Ovary (tissue), 9 donors: Measurements from ENCODE around the gene KIF26B. TPM values are rescaled to one million over a fixed set of nuclear protein-coding genes. Genes with fewer than 3 reads are reported as not detected.
"Not testable (repeated sequence)": the region's sequence is repeated elsewhere in the genome, so short reads cannot be mapped to it uniquely, and the experiment has no call there.

ENCODE experiments used
- DNase-seq, 5 donors: peaks; one replicate each; pipeline ENCODE4 v3.0.0-alpha.2; 2019 to 2020
- H3K27ac ChIP-seq, 2 donors: fragments of 200-600 bp; one replicate each; pipeline versions ENCODE4 v1.5.1 to v1.8.0; 2019 to 2022
- H3K27me3 ChIP-seq: fragments of 200-600 bp; one replicate; pipeline ENCODE4 v1.8.0; 2022
- H3K36me3 ChIP-seq: fragments of 200-600 bp; sonication (generic); one replicate; pipeline ENCODE4 v1.5.1; 2019
- H3K4me1 ChIP-seq: one replicate; pipeline ENCODE4 v1.8.1; 2013; ENCODE audit warnings: mild to moderate bottlenecking, moderate library complexity; ENCODE audit not compliant: insufficient read depth
- H3K4me3 ChIP-seq: fragments of 200-600 bp; sonication (generic); one replicate; pipeline ENCODE4 v1.5.1; 2017
- H3K9me3 ChIP-seq, 2 donors: fragments of 200-600 bp in 1 of 2; sonication (generic) in 1 of 2; one replicate each; pipeline versions ENCODE4 v1.5.1 to v1.8.1; 2013 to 2019; ENCODE audit warnings: mild to moderate bottlenecking in 1 of 2, moderate library complexity in 1 of 2
- CTCF ChIP-seq, 3 donors: fragments of 450-650 bp in 2 of 3; fragments of 200-600 bp in 1 of 3; IDR thresholded peaks; one replicate each; pipeline versions ENCODE4 v1.5.1 to v1.8.0; 2016 to 2022; ENCODE audit warnings: antibody characterized with exemption in 3 of 3, mild to moderate bottlenecking in 1 of 3
- EP300 ChIP-seq: sonication (generic); formaldehyde crosslinking; IDR thresholded peaks from one replicate; pipeline ENCODE4 v1.6.1; 2017; ENCODE audit warnings: antibody characterized with exemption
- POLR2A ChIP-seq: fragments of 450-650 bp; IDR thresholded peaks from one replicate; pipeline ENCODE4 v1.6.1; 2017; ENCODE audit warnings: antibody characterized with exemption, mild to moderate bottlenecking, moderate library complexity
- WGBS, 3 donors: extraction: QIAGEN DNeasy Blood & Tissue Kit in 1 of 3; methylation state at CpG; one replicate each; pipeline versions ENCODE4 v1.1.5 to v1.1.7; 2013 to 2017; 5-methylcytosine and 5-hydroxymethylcytosine counted together
- intact Hi-C, 4 donors: fragments of 100-400 bp; cut with DNase I; formaldehyde crosslinking; loops; one replicate each; pipeline versions ENCODE4 v1.11.0 to v1.15.1; 2022 to 2023
- polyA plus RNA-seq, 2 donors: library from polyadenylated mRNA; stranded (reverse); fragments of 200-250 nt in 1 of 2; fragments of 350-450 nt in 1 of 2; fragmentation: Illumina TruSeq in 1 of 2; extraction: RNeasy Lipid Tissue Mini Kit (QIAGEN cat#74804) in 1 of 2; gene quantifications; one replicate each; pipeline ENCODE4 v1.2.3, GENCODE V29; 2013 to 2014
- total RNA-seq, 7 donors: library from RNA; depleted of rRNA in 2 of 7; stranded (reverse); fragments of >200 nt in 2 of 7; fragmentation: NEBNext Ultra II Directional in 3 of 7; extraction: Animal tissue kit (Norgen Biotek cat#: 25700) in 3 of 7; gene quantifications; one replicate each; pipeline versions ENCODE4 v1.1.0 to v1.2.4, GENCODE V29; 2016 to 2023
- donor health status: DM: no; HTN: no; CAD: no; lungs with moderate emphysema.
- donor health status: DM: no; HTN: no; CAD: no.
- donor health status: Bipolar disorder and iron deficiency.
- donor health status: DM: yes; HTN: yes; CAD: no.
- donor health status: DM: no; HTN: no; CAD: no.
- donor health status: DM: yes; HTN: yes; CAD: no.

The KIF26B gene
- total and polyA plus RNA-seq, 9 donors: 0.28 to 4.0 (median 0.54) TPM

- Histone ChIP-seq H3K27ac (no peak overlapping the region), H3K27me3 (no peaks in the 10 kb centered on the region), H3K9me3 (no peaks in the 10 kb centered on the region), H3K36me3 (no peaks in the 10 kb centered on the region), H3K4me1 (no peaks in the 10 kb centered on the region), H3K4me3 (no peak overlapping the region)
- intact Hi-C loops: no loop called here
- TF ChIP-seq EP300 (no peak), POLR2A (no peak), CTCF (IDR thresholded peaks at IDR 0.05) (no peak)
- no peak for DNase-seq
- WGBS, 3 donors: 80 to 84% (median 81%) methylated on average over 7 of the region's 7 CpGs
Measured at GRCh38 chr1:245704765-245705164, 550.0 kb downstream of the KIF26B start.

- Histone ChIP-seq H3K36me3 (no peaks in the 10 kb centered on the region), H3K4me1 (no peaks in the 10 kb centered on the region), H3K9me3 (no peaks in the 10 kb centered on the region), H3K27me3 (no peaks in the 10 kb centered on the region), H3K27ac (no peak overlapping the region), H3K4me3 (no peak overlapping the region)
- TF ChIP-seq POLR2A: no peak
- DNase-seq: no peak
- 91 to 93% (median 91%) methylated on average over 5 of the region's 5 CpGs for WGBS, 3 donors
- intact Hi-C loops: no loop called here
Measured at GRCh38 chr1:245707941-245708340, 553.2 kb downstream of the KIF26B start.

GRCh38 chr1:245710961-245711903 is 556.4 kb downstream of the KIF26B start:
- Histone ChIP-seq H3K27me3 (no peaks in the 10 kb centered on the region), H3K36me3 (no peaks in the 10 kb centered on the region), H3K9me3 (no peaks in the 10 kb centered on the region), H3K27ac (no peak overlapping the region), H3K4me3 (no peak overlapping the region), H3K4me1 (no peaks in the 10 kb centered on the region)
- TF ChIP-seq CTCF (IDR thresholded peaks at IDR 0.05): no peak
- no peak for TF ChIP-seq EP300
- TF ChIP-seq POLR2A: no peak
- intact Hi-C loops: no loop called here
- 60 to 72% (median 65%) methylated on average over 30 of the region's 30 CpGs for WGBS, 3 donors
- no peak for DNase-seq

GRCh38 chr1:245714027-245714426 is 559.2 kb downstream of the KIF26B start:
- intact Hi-C loops, H3K27me3 ChIP-seq, H3K27ac ChIP-seq, H3K36me3 ChIP-seq, H3K4me3 ChIP-seq, H3K9me3 ChIP-seq, H3K4me1 ChIP-seq, DNase-seq: not testable (repeated sequence)
- WGBS, 3 donors: 91 to 95% (median 94%) methylated on average over 3 of the region's 3 CpGs

- no peaks in the 10 kb centered on the region for H3K27me3 ChIP-seq
- WGBS, 3 donors: 56 to 60% (median 59%) methylated on average over 9 of the region's 9 CpGs
- H3K27ac ChIP-seq: no peak overlapping the region
- no peaks in the 10 kb centered on the region for H3K36me3 ChIP-seq
- no peaks in the 10 kb centered on the region for H3K4me1 ChIP-seq
- intact Hi-C loops: no loop called here
- H3K9me3 ChIP-seq: no peaks in the 10 kb centered on the region
- DNase-seq: no peak
- H3K4me3 ChIP-seq: no peak overlapping the region
- TF ChIP-seq EP300 (no peak), CTCF (IDR thresholded peaks at IDR 0.05) (no peak), POLR2A (no peak)
Measured at GRCh38 chr1:245715291-245715701, 560.5 kb downstream of the KIF26B start.
